ENCODE data around the gene CD52. TPM values are rescaled to one million over a fixed set of nuclear protein-coding genes. Genes with fewer than 3 reads are reported as not detected.

The CD52 gene
- polyA plus RNA-seq, 2 of the 4 experiments (the other 2 are of a cell fraction) = not detected

DNA sequence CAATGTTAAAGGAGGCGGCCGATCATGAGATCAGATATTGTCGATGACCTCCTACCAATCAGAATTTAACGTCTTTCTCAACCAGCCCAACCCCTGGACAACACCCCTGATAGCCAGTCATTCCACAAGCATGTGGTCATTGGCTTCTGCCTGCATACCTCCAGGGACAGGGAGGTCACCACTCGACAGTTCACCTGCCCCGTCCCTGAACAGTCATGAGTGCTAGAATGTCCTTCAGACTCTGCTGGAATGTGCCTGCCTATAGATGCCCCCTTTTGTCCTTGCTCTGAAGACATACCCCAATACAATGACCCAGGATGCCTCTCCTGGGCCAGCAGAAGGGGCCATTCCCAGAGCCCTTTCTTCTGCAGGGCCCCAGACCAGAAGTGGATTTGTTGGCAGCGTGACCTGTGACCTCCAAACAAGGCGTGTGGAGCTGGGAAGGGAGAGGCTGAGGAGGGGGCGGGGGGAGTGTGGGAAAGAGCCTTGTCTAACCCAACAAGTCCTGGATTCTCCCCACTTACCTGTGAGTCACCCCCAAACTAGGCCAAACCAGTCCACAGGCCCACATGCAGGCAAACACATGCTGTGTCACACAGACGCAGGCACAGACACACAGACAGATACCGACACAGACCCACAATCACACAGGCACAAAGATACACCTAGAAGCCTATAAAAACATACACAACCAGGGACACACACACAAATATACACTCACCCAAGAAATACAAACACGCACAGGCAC is 34.0 kb downstream of the CD52 start:
- H3K4me2 ChIP-seq = peak overlapping the region; percentile 64
- 38% methylated on average over 9 of the region's 12 CpGs for WGBS (ENCODE audit: missing lambda C conversion rate)
- peak overlapping the region; percentile 78 to 95 for H3K27ac ChIP-seq
- ChIA-PET POLR2A (interaction anchor here (0.6 kb wide), 1 partner anchor 29 kb away, joined by 3 read pairs; no protein-coding TSS in a partner anchor), CTCF (interaction anchor here (1.0 to 2.3 kb wide), 3 partner anchors 12 to 66 kb away, joined by 3 to 9 read pairs (median 5); partner anchors contain the start of gene CD52)
- H3K4me1 ChIP-seq = peaks cover 61% of the 10 kb centered on the region
- TF ChIP-seq HOXB5 (CRISPR knock-in tag; IDR thresholded peaks at IDR 0.05) = no peak
- no peak for TF ChIP-seq EP300 (IDR thresholded peaks at IDR 0.05)
- peak; percentile 54 for TF ChIP-seq ZFP36 (IDR thresholded peaks at IDR 0.05; ENCODE audit: borderline replicate concordance, partially characterized antibody)
- TF ChIP-seq MYC (IDR thresholded peaks at IDR 0.05; ENCODE audit: borderline replicate concordance, low read length) = no peak
- no peak overlapping the region for H3K4me3 ChIP-seq
- peak; percentile 46 to 61; a peak in 5 of 6 replicates for ATAC-seq
- no peak for FAIRE-seq
- H3K9me3 ChIP-seq = no peaks in the 10 kb centered on the region
- DNase-seq (ENCODE audit: low read depth in 1 of 2, low spot score in 1 of 2) = peak; percentile 16 to 78

DNA sequence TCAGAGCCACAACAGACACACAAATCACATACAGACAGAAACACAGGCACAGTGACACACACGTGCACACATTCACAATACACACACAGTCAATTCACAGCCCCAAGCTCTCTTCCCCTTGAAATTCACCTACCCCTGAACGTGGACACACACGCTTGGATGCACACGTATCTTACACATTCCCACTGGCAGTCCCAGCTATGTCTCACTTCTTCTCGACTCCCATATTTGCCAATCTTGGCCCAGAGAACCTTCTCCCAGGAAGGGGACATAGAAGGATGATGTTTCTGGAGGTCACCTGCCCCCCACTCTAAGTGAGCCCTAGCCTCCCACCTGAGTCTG is 34.6 kb downstream of the CD52 start:
- peaks cover 66% of the 10 kb centered on the region for H3K4me1 ChIP-seq
- H3K27ac ChIP-seq = peak overlapping the region; percentile 78 to 95
- no peaks in the 10 kb centered on the region for H3K9me3 ChIP-seq
- 57% methylated on average over 5 of the region's 5 CpGs for WGBS (ENCODE audit: missing lambda C conversion rate)
- ChIA-PET CTCF (interaction anchor here (1.0 to 1.6 kb wide), 2 partner anchors 11 to 67 kb away, joined by 3 to 5 read pairs; no protein-coding TSS in a partner anchor), POLR2A (no interaction called here)
- TF ChIP-seq RARB (CRISPR knock-in tag; IDR thresholded peaks at IDR 0.05) (no peak), RFX5 (IDR thresholded peaks at IDR 0.05) (no peak)
- no peak overlapping the region for H3K4me3 ChIP-seq
- ATAC-seq (no peak), FAIRE-seq (no peak), DNase-seq (ENCODE audit: low read depth in 1 of 2, low spot score in 1 of 2) (no peak)
- peak overlapping the region; percentile 64 for H3K4me2 ChIP-seq

DNA sequence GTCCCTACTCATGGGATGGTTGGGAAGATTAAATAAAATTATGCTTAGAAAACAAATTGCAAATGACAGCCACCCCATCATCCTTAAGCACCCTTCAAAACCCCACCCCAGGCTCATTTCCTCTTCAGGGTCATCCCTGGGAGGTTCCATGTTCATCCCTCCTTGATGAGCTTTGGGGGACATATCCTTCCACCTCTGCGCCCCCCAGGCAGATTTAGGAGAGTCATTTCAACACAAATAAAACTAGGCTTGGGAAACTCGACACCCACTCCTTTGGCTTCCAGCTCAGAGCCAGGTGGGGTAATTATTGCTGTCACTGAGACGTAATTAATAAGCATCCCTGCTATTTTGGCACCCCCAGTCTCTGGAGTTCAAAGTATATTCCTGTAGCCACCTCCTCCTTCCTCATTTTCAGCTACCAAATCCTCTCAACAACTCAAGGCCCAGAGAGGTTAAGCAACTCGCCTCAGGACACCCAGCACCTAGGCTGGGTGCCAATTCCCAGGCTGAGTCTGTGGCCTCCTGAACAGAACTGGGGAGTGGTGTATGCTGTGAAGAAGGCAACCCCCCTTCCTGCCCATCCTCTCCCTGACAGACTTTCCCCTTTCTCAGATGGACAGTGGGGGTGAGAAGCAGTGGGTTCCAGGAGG is 35.6 kb downstream of the CD52 start:
- peaks cover 70% of the 10 kb centered on the region for H3K4me1 ChIP-seq
- H3K9me3 ChIP-seq = no peaks in the 10 kb centered on the region
- no peak overlapping the region for H3K4me3 ChIP-seq
- peak overlapping the region; percentile 44 to 95; a peak in 5 of 6 replicates for H3K27ac ChIP-seq
- POLR2A ChIA-PET = no interaction called here
- DNase-seq (ENCODE audit: low read depth in 1 of 2, low spot score in 1 of 2) (no peak), FAIRE-seq (no peak), ATAC-seq (no peak)
- peak overlapping the region; percentile 50 for H3K4me2 ChIP-seq
- CTCF ChIA-PET = interaction anchor here (2.7 kb wide), 1 partner anchor 11 kb away, joined by 24 read pairs; no protein-coding TSS in a partner anchor
- TF ChIP-seq NFE2L2 (conservative IDR thresholded peaks at IDR 0.05; ENCODE audit: low read length) (no peak), ZFP36 (IDR thresholded peaks at IDR 0.05; ENCODE audit: borderline replicate concordance, partially characterized antibody) (peak; percentile 67)
- WGBS (ENCODE audit: missing lambda C conversion rate) = 87% methylated on average over 3 of the region's 4 CpGs

GRCh38 chr1:26353976-26354820 is 36.4 kb downstream of the CD52 start, which contains the start of gene CRYBG2:
Gene CRYBG2, minus strand, starts transcription at chr1:26354130. Its CDS starts 7,473 bp downstream, at chr1:26346657.
- TF ChIP-seq MAFK (IDR thresholded peaks at IDR 0.05; ENCODE audit: partially characterized antibody) = no peak
- no peak for TF ChIP-seq RCOR1 (IDR thresholded peaks at IDR 0.05; ENCODE audit: low read depth, low read length)
- no peak for TF ChIP-seq EHF (CRISPR knock-in tag; IDR thresholded peaks at IDR 0.05)
- no peak for TF ChIP-seq KDM1A (IDR thresholded peaks at IDR 0.05; ENCODE audit: low read depth)
- no peak for TF ChIP-seq CBX2 (IDR thresholded peaks at IDR 0.05; ENCODE audit: borderline replicate concordance, low read depth)
- TF ChIP-seq, protein P1, sequence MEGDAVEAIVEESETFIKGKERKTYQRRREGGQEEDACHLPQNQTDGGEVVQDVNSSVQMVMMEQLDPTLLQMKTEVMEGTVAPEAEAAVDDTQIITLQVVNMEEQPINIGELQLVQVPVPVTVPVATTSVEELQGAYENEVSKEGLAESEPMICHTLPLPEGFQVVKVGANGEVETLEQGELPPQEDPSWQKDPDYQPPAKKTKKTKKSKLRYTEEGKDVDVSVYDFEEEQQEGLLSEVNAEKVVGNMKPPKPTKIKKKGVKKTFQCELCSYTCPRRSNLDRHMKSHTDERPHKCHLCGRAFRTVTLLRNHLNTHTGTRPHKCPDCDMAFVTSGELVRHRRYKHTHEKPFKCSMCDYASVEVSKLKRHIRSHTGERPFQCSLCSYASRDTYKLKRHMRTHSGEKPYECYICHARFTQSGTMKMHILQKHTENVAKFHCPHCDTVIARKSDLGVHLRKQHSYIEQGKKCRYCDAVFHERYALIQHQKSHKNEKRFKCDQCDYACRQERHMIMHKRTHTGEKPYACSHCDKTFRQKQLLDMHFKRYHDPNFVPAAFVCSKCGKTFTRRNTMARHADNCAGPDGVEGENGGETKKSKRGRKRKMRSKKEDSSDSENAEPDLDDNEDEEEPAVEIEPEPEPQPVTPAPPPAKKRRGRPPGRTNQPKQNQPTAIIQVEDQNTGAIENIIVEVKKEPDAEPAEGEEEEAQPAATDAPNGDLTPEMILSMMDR (IDR thresholded peaks at IDR 0.05) = no peak
- TF ChIP-seq ZC3H11A (IDR thresholded peaks at IDR 0.05) = no peak
- TF ChIP-seq JUNB (IDR thresholded peaks at IDR 0.05) = no peak
- TF ChIP-seq RARB (CRISPR knock-in tag; IDR thresholded peaks at IDR 0.05) = no peak
- no peak for TF ChIP-seq KDM5A (IDR thresholded peaks at IDR 0.05)
- TF ChIP-seq CHD4 (IDR thresholded peaks at IDR 0.05; ENCODE audit: borderline replicate concordance) = no peak
- TF ChIP-seq HES2 (IDR thresholded peaks at IDR 0.05) = no peak
- no peak for TF ChIP-seq CBX8 (IDR thresholded peaks at IDR 0.05)
- TF ChIP-seq JUN (IDR thresholded peaks at IDR 0.05) = no peak
- no peak for TF ChIP-seq TP53 (CRISPR knock-in tag; IDR thresholded peaks at IDR 0.05)
- TF ChIP-seq PBX3 (IDR thresholded peaks at IDR 0.05) = no peak
- no peak for TF ChIP-seq ZFP36 (IDR thresholded peaks at IDR 0.05; ENCODE audit: borderline replicate concordance, partially characterized antibody)
- TF ChIP-seq TFCP2L1 (CRISPR knock-in tag; IDR thresholded peaks at IDR 0.05) = no peak
- no peak for TF ChIP-seq ESRRA (IDR thresholded peaks at IDR 0.05; ENCODE audit: borderline replicate concordance, low read length)
- TF ChIP-seq POLR2A (IDR thresholded peaks at IDR 0.05; ENCODE audit: low read length) = no peak
- Histone ChIP-seq H3K27ac (peak within 1 kb of the TSS; percentile 78 to 95; a peak in 5 of 6 replicates), H3K9me3 (no peaks in the 10 kb centered on the region), H3K4me1 (peaks cover 74% of the 10 kb centered on the region), H3K4me3 (no peak within 1 kb of the TSS), H3K4me2 (peak within 1 kb of the TSS; percentile 64)
- WGBS (ENCODE audit: missing lambda C conversion rate) = 87% methylated on average over 4 of the region's 21 CpGs
- CTCF ChIA-PET = interaction anchor here (0.7 to 2.7 kb wide), 6 partner anchors 10 to 120 kb away, joined by 3 to 24 read pairs (median 4); partner anchors contain the start of gene CEP85
- no peak for DNase-seq (ENCODE audit: low read depth in 1 of 2, low spot score in 1 of 2)
- FAIRE-seq = no peak
- POLR2A ChIA-PET = no interaction called here
- ATAC-seq = no peak

All from A549 (cell line).